ENCODE results near the gene IFI27L1.
A peak's percentile ranks its signal among the peaks of the same experiment; 100 is the strongest.

Gene IFI27L1

DNA sequence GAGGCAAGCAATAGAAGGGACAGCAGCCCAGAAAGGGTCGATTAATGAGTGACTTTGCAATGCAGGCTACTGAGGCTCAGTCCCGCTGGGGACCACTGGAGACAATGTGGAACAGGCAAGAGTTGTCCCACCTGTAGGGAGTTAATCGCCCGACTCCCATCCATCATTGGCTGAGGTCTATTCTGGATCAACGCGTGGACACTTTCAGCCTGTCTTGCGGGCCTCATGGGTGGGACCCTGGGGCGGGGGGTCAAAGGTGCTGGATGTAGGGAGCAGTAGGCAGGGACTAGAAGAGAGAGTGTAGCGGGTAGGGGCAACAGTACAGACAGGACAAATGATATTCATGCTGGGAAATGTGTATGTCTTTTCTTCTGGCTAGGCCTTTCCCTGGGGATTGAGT is 42.2 kb downstream of the IFI27L1 start:
- no peaks in the 10 kb centered on the region for H3K36me3 Mint-ChIP-seq (ENCODE audit: low read depth)
- no peak for ATAC-seq
- no peak overlapping the region for H3K27ac Mint-ChIP-seq
- no peak overlapping the region for H3K4me3 Mint-ChIP-seq
- H3K4me1 Mint-ChIP-seq: peaks cover under 1% of the 10 kb centered on the region
- H3K27me3 Mint-ChIP-seq: peaks cover 4% of the 10 kb centered on the region
- peaks cover 15% of the 10 kb centered on the region for H3K9me3 Mint-ChIP-seq
- DNase-seq: no peak

DNA sequence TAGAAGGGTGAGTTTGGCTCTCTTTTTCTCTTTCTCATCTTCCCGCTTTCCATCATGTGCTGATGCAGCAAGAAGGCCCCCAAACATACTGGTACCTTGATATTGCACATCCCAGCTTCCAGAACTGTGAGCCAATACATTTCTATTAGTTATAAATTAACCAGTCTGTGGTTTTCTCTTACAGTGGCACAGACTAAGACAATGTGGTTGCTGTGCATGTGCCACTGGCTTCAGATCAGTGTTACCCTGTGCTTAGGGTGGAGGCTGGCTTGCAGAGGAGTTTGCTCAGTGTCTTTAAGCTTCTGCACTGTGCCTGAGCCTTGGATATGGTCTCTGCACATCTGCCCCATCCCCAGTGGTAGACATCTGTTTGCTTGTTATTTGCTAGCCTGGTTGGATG is 42.8 kb downstream of the IFI27L1 start:
- Mint-ChIP-seq H3K27me3 (peaks cover 3% of the 10 kb centered on the region), H3K9me3 (peaks cover 15% of the 10 kb centered on the region), H3K36me3 (ENCODE audit: low read depth) (no peaks in the 10 kb centered on the region), H3K27ac (no peak overlapping the region), H3K4me1 (peaks cover 5% of the 10 kb centered on the region), H3K4me3 (no peak overlapping the region)
- DNase-seq: no peak
- ATAC-seq: no peak

DNA sequence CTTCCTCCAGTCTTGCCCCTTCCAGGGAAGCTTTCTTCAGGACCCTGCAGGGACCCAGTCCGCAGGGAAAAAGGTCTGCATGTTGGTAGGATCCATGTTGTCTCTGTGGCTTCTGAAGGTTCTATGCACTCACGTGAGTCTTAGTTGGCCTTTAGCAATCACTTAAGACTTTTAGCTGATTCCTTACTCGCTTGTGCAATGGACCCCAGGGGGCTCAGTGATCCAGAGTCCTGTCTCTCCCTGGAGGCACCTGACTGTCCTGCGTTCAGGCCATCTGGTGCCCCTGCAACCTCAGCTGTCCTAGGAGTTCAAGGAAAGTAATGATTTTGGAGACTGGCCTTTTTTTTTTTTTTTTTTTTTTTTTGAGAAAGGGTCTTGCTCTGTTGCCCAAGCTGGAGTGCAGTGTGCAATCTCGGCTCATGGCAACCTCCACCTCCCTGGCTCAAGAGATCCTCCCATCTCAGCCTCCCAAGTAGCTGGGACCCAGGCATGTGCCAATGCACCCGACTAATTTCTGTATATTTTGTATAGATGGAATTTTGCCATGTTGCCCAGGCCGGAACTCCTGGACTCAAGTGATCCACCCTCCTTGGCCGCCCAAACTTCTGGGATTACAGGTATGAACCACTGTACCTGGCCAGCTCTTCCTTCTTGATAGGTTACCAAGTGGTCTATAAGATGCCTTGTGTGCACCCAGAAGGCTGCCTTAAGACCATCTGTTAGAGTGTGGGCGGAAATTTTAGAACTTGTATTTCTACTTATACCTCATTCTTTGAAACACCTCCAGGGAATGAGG is 43.7 kb downstream of the IFI27L1 start:
- peaks cover 10% of the 10 kb centered on the region for H3K9me3 Mint-ChIP-seq
- no peak overlapping the region for H3K4me3 Mint-ChIP-seq
- ATAC-seq: no peak
- no peak overlapping the region for H3K27ac Mint-ChIP-seq
- no peak for DNase-seq
- no peaks in the 10 kb centered on the region for H3K36me3 Mint-ChIP-seq (ENCODE audit: low read depth)
- H3K4me1 Mint-ChIP-seq: peaks cover 9% of the 10 kb centered on the region
- H3K27me3 Mint-ChIP-seq: peaks cover 3% of the 10 kb centered on the region

DNA sequence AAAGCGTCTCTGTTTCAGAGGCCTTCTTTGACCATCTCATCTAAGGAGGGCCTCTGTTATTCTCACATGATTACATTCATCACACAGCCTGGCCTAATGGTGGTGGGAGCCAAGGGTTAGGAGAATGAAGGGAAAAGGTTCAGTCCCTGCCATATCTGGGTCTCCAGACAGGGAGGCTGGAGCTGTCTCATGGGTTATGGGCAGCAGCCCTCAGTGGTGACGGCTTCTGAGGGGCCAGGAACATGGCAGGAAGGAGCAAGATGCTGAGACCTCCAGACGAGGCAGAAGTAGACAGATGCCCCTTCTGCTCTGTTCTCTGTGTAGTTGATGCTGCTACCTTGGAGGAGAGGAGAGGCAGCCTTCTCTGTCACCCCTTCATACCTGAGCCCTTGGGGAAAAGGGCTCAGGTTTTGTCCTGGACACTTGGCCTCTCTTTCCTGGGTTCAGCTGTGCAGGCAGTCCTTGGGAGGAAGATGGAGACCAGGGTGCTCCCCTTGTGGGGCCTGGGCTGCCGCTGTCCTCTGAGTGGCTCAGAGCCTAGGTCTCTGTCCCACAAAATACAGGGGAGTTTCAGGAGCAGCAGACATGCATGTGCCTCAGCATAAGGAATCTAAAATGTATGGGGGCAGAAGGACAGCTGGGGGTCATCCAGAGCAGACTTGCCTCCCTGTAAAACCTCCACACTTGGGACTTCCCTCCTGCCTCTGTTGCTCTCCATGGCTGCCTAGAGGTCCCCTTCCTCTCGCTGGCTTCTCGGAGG is 44.7 kb downstream of the IFI27L1 start:
- DNase-seq (no peak), ATAC-seq (no peak)
- no peak overlapping the region for H3K4me3 Mint-ChIP-seq
- no peaks in the 10 kb centered on the region for H3K36me3 Mint-ChIP-seq (ENCODE audit: low read depth)
- H3K27me3 Mint-ChIP-seq: peaks cover 2% of the 10 kb centered on the region
- no peak overlapping the region for H3K27ac Mint-ChIP-seq
- H3K4me1 Mint-ChIP-seq: peaks cover 15% of the 10 kb centered on the region
- peaks cover 2% of the 10 kb centered on the region for H3K9me3 Mint-ChIP-seq

- Mint-ChIP-seq H3K4me3 (no peak overlapping the region), H3K4me1 (peaks cover 15% of the 10 kb centered on the region), H3K36me3 (ENCODE audit: low read depth) (no peaks in the 10 kb centered on the region), H3K27ac (no peak overlapping the region), H3K27me3 (no peaks in the 10 kb centered on the region), H3K9me3 (no peaks in the 10 kb centered on the region)
- no peak for ATAC-seq
- no peak for DNase-seq
These were observed 45.2 kb downstream of the IFI27L1 start for GRCh38 chr14:94126419-94126677.

DNA sequence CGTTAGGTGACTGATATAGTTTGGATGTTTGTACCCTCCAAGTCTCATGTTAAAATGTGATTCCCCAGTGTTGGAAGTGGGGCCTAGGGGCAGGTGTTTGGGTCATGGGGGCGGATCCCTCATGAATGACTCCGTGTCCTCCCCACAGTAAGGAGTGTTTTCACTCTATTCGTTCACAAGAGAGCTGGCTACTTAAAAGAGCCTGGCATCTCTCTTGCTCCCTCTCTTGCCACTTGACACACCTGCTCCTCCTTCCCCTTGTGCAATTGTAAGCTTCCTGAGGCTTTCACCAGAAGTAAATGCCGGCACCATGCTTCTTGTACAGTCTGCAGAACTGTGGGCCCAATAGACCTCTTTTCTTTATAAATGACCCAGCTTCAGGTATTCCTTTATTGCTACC is 45.7 kb downstream of the IFI27L1 start:
- Mint-ChIP-seq H3K9me3 (no peaks in the 10 kb centered on the region), H3K4me1 (peaks cover 15% of the 10 kb centered on the region), H3K36me3 (ENCODE audit: low read depth) (no peaks in the 10 kb centered on the region), H3K4me3 (no peak overlapping the region), H3K27ac (no peak overlapping the region), H3K27me3 (no peaks in the 10 kb centered on the region)
- ATAC-seq (no peak), DNase-seq (no peak)

DNA sequence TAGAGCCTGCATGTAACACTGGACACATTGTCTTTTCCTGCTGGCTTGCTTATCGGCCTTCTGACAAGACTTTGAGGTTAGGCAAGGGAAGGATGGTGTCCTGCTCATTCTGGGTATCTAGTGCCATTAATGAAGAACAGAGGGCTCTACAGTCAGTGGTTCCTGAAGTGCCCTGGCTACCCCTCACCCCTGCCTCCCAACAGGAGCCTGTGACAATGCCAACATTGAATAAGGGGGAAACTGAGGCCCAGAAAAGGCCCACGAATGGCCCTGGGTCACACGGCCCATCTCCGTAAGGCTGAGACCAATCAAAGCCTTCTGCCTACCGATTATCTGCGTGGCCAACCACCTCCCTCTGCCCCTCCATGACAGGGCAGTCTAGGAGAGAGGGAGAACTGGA is 46.2 kb downstream of the IFI27L1 start:
- DNase-seq: no peak
- Mint-ChIP-seq H3K4me3 (no peak overlapping the region), H3K27ac (no peak overlapping the region), H3K9me3 (no peaks in the 10 kb centered on the region), H3K27me3 (no peaks in the 10 kb centered on the region), H3K36me3 (ENCODE audit: low read depth) (no peaks in the 10 kb centered on the region), H3K4me1 (peaks cover 19% of the 10 kb centered on the region)
- no peak for ATAC-seq

GRCh38 chr14:94128216-94128839 is 47.2 kb downstream of the IFI27L1 start:
- Mint-ChIP-seq H3K27me3 (no peaks in the 10 kb centered on the region), H3K27ac (peak overlapping the region; percentile 70), H3K4me1 (peaks cover 19% of the 10 kb centered on the region), H3K36me3 (ENCODE audit: low read depth) (no peaks in the 10 kb centered on the region), H3K9me3 (no peaks in the 10 kb centered on the region), H3K4me3 (peak overlapping the region; percentile 78)
- ATAC-seq (no peak), DNase-seq (no peak)

DNA sequence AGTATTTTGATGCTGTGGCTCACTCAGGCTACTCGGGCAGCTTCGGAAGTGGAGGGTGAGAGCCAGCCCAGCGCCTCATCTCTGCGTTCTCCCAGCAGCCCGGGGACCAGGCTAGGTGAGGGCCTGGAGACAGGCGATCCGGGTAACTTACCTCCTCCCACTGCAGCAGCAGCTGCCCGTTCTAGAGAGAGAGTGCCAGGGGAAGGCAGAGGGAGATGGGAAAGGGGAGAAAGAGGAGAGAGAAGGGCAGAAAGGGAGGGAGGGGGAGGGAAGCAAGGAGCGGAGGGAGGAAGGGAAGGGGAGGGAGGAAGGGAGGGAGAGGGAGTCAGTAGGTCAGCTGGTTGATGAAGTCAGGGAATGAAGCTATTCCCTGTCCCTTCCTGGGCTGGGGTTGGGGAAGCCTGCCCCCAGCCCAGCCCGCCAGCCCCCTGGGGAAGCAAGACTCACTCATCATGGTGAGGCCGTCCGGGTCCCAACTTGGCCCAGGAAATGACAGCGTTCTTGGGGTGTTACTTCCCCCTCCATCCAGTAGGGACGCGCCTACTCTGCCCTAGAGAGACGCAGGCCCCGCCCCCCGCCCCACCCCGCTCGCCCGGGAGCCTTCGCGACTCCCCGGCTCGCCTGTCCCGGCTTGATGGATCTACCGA is 48.1 kb downstream of the IFI27L1 start, which contains the start of gene IFI27L2:
IFI27L2 (minus strand) TSS at position 494 of the 647 bp plus-strand sequence; CDS start at position 454, 40 bp downstream.
- Mint-ChIP-seq H3K4me1 (peaks cover 19% of the 10 kb centered on the region), H3K4me3 (peak within 1 kb of the TSS; percentile 78), H3K27me3 (peaks cover 2% of the 10 kb centered on the region), H3K9me3 (no peaks in the 10 kb centered on the region), H3K27ac (peak within 1 kb of the TSS; percentile 70), H3K36me3 (ENCODE audit: low read depth) (no peaks in the 10 kb centered on the region)
- DNase-seq (peak; percentile 69), ATAC-seq (peak; percentile 97)

- H3K36me3 Mint-ChIP-seq (ENCODE audit: low read depth): no peaks in the 10 kb centered on the region
- peaks cover 19% of the 10 kb centered on the region for H3K4me1 Mint-ChIP-seq
- H3K27ac Mint-ChIP-seq: no peak overlapping the region
- ATAC-seq: no peak
- no peaks in the 10 kb centered on the region for H3K9me3 Mint-ChIP-seq
- peaks cover 2% of the 10 kb centered on the region for H3K27me3 Mint-ChIP-seq
- DNase-seq: peak; percentile 19
- peak overlapping the region; percentile 78 for H3K4me3 Mint-ChIP-seq
These were observed 48.8 kb downstream of the IFI27L1 start for GRCh38 chr14:94129758-94130414.

DNA sequence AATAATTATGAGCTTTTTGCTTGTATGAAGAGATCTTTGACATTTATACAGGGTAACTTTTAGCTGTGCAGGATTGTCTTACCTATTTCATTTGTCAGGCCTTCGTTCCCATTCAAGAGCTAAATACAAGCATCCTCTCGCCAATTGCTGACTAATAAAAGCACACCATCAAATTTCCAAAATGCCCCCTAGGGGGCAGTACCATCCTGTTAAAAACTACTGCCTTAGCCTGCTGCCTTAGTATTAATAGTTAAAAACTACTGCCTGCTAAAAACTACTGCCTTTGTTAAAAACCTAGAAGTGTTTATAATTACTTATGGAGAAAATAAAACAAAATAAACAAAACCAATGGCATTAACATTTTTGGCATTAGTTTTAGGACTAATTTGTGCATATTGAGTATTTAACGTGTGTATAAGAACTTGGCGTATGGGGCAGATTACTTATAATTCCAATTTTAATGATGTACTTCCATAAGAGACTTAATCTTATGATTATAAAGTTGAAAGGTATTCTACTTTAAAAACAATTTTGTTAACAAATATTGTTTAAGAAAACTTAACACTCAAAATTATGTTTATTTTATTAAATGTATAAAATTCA is 51.3 kb downstream of the IFI27L1 start:
- ATAC-seq (peak; percentile 35), DNase-seq (peak; percentile 61)
- no peak overlapping the region for H3K4me3 Mint-ChIP-seq
- H3K27me3 Mint-ChIP-seq: peaks cover 10% of the 10 kb centered on the region
- H3K9me3 Mint-ChIP-seq: no peaks in the 10 kb centered on the region
- H3K27ac Mint-ChIP-seq: no peak overlapping the region
- peaks cover 19% of the 10 kb centered on the region for H3K4me1 Mint-ChIP-seq
- no peaks in the 10 kb centered on the region for H3K36me3 Mint-ChIP-seq (ENCODE audit: low read depth)

GRCh38 chr14:94135476-94135875 is 54.4 kb downstream of the IFI27L1 start:
- H3K4me1 Mint-ChIP-seq: peaks cover 3% of the 10 kb centered on the region

DNA sequence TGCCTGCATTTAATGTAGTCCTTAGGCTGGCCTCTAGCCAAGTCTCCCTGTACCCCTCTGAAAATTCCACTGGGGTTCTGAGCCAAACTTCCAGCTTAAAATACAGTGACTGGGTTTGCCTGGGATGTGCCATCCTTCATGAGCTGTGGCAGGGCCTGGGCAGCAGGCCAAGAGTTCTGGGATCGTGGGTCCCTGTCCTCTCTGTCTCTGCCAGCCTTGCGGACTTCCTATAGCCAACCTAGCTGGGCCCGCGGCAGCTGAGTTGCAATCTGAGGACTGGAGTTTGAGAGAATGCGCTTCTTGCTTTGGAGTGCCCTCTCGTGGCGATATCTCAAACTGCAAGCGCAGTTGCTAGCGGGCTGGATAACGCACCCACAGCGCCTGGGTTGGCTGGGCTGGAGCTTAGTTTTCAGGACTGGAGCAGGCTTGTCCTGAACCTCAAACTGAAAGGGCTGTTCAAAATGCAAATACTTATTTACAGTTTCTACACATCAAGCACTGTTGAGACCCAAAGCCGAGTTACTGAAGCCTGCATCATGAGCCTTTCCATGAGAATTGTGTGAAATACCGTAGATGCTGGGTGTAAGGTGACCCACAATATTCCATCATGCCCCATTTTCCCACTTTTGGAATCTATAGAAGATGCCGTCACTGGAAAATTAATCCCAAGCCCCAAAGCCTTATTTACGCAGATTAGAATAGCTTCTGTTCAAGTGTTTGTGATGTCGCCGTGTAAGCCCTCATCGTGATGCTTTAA is 55.6 kb downstream of the IFI27L1 start:
- no peaks in the 10 kb centered on the region for H3K9me3 Mint-ChIP-seq
- no peak overlapping the region for H3K27ac Mint-ChIP-seq
- H3K27me3 Mint-ChIP-seq: peaks cover 11% of the 10 kb centered on the region
- ATAC-seq: peak; percentile 87
- H3K36me3 Mint-ChIP-seq (ENCODE audit: low read depth): no peaks in the 10 kb centered on the region
- H3K4me1 Mint-ChIP-seq: peaks cover 3% of the 10 kb centered on the region
- H3K4me3 Mint-ChIP-seq: no peak overlapping the region
- DNase-seq: peak; percentile 88

More at GRCh38 chr14:94135476-94135875, 54.4 kb downstream of the IFI27L1 start:
- Mint-ChIP-seq H3K36me3 (ENCODE audit: low read depth) (no peaks in the 10 kb centered on the region), H3K9me3 (no peaks in the 10 kb centered on the region), H3K27me3 (peaks cover 11% of the 10 kb centered on the region), H3K27ac (no peak overlapping the region), H3K4me3 (no peak overlapping the region)
- no peak for DNase-seq
- ATAC-seq: no peak
